Body of pancreas (tissue), 4 donors: ENCODE measurements around the gene SHISA4.

Experiments used
- POLR2A ChIP-seq, 3 donors: fragments of 450-650 bp; IDR thresholded peaks; one replicate each; pipeline ENCODE4 v1.6.1; 2016; ENCODE audit warnings: antibody characterized with exemption in 3 of 3, mild to moderate bottlenecking in 2 of 3
- TF ChIP-seq, protein P1 (sequence below), 7 experiments: fragments of 450-650 bp in 4 of 7; fragments of 200-600 bp in 3 of 7; sonication (generic) in 3 of 7; IDR thresholded peaks; one replicate each; pipeline ENCODE4 v1.5.1; 2016 to 2019; ENCODE audit warnings: antibody characterized with exemption in 7 of 7

DNA sequence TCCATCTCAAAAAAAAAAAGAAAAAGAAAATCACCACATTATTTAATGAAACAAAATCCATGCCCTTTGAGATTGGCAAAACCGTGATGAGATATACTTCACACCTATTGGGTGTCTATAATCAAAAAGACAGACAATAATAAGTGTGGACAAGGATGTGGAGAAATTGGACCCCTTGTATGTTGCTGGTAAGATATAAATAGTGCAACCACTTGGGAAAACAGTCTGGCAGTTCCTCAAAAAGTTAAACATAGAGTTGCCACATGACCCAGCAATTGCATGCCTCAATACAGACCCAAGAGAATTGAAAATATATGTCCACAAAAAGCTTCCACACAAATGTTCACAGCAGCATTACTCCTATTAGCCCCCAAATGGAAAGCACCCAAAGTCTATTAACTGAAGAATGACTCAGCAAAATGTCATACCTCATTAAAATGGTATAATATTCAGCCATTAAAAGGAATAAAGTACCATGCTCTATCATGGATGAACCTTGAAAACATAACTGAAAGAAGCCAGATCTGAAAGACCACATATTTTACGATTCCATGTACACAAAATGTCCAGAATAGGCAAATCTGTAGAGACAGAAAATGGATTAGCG lies 33.4 kb downstream of the SHISA4 start:
- TF ChIP-seq, protein P1, sequence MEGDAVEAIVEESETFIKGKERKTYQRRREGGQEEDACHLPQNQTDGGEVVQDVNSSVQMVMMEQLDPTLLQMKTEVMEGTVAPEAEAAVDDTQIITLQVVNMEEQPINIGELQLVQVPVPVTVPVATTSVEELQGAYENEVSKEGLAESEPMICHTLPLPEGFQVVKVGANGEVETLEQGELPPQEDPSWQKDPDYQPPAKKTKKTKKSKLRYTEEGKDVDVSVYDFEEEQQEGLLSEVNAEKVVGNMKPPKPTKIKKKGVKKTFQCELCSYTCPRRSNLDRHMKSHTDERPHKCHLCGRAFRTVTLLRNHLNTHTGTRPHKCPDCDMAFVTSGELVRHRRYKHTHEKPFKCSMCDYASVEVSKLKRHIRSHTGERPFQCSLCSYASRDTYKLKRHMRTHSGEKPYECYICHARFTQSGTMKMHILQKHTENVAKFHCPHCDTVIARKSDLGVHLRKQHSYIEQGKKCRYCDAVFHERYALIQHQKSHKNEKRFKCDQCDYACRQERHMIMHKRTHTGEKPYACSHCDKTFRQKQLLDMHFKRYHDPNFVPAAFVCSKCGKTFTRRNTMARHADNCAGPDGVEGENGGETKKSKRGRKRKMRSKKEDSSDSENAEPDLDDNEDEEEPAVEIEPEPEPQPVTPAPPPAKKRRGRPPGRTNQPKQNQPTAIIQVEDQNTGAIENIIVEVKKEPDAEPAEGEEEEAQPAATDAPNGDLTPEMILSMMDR (IDR thresholded peaks at IDR 0.05), result no peak
- no peak for TF ChIP-seq POLR2A (IDR thresholded peaks at IDR 0.05)
